ENCODE measurements around the gene CAMTA1. TPM values are rescaled to one million over a fixed set of nuclear protein-coding genes. Genes with fewer than 3 reads are reported as not detected.

Gene CAMTA1
- total RNA-seq, 2 donors from 2014 or later, result 76.6 to 85.8 TPM

- DNase-seq (no peak), ATAC-seq (no peak)
- intact Hi-C loops (cut with DNase I, micrococcal nuclease), result no loop called here
These were observed 310.2 kb downstream of the CAMTA1 start for GRCh38 chr1:7095343-7095964.

DNA sequence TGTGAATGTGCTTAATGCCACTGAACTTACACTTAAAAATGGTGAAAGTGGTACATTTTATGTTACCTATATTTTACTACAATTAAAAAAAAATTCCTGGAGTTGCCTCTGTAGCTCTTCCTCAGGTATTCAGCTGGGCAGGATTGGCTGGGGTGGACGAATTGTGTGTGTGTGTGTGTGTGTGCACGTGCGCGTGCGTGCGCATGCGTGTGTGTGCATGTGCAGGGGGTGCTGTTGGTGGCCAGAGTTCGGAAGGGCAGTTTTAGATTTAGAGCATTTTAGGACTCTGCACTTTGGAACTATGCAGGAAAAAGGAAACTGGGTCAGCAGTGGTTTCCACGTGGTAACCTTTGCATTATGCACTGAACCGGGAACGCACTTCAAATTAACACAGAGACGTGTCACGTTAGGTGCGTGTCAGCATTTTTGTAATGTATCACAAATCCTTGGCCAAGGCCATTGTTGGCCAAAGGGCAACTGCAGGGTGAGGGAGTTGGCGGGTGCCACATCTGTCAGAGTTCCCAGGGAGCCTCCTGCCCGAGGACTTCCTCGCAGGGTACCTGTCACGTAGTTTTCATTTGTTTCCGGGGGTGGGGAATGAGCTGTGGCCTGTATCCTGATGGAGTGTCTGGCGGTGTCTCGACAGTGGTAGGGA lies 312.8 kb downstream of the CAMTA1 start:
- ATAC-seq, result no peak
- intact Hi-C loops (cut with DNase I, micrococcal nuclease), result no loop called here
- DNase-seq, result no peak

DNA sequence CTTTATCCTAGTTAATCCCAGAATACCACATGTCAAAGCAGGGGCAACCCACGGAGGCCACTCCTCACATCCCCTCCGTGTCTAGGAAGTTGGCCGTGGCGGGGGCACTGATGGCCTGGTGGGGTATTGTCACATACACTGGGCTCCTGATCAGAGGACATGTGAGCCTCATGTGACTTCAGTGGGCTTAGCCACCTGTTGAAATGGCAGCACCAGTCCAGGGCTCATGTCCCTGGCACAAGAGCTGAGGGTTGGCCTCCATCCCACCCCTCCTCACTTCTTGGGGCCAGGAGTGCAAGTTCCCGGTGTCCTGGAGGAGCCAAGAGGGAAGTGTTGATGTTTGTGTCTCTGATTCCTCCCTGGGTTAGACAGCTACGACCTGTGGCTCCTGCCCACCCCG lies 313.4 kb downstream of the CAMTA1 start:
- ATAC-seq (no peak), DNase-seq (no peak)
- intact Hi-C loops (cut with DNase I, micrococcal nuclease), result no loop called here

DNA sequence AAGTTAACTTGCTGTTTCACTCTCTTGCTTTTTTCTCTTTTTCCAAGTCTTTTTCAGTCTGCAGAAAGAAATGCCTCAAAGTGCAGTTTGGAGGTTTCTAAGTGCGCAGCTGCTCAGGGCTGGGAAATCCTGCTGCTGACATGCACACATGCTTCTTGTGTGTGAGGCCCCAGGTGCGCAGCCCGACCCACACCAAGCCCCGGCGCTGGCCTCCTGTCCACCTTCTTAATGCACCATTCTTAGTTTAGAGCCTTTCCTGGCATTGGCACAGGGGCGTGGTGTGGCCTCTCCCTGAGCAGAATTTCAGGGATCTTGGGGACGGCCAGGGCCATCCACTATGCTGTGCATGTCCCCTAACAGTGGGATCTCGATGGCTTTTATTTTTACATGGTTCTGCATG lies 315.2 kb downstream of the CAMTA1 start:
- ATAC-seq (no peak), DNase-seq (no peak)
- intact Hi-C loops (cut with DNase I, micrococcal nuclease), result no loop called here

GRCh38 chr1:7101187-7101586 lies 315.9 kb downstream of the CAMTA1 start:
- intact Hi-C loops (cut with DNase I, micrococcal nuclease), result no loop called here
- no peak for DNase-seq

DNA sequence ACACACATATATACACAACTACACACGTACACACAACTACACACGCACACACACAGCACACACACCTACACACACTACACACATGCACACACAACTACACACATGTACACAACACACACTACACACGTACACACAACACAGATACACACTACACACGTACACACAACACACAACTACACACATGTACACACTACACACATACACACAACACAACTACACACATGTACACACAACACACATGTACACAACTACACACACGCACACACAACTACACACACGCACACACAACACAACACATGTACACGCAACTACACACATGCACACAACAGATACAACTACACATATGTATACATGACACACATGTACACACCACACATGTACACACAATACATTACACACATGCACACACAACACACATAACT lies 318.1 kb downstream of the CAMTA1 start:
- intact Hi-C loops (cut with DNase I, micrococcal nuclease), result no loop called here
- no peak for ATAC-seq
- no peak for DNase-seq

More at GRCh38 chr1:7101187-7101586, 315.9 kb downstream of the CAMTA1 start:
- no peak for ATAC-seq

- DNase-seq (no peak), ATAC-seq (no peak)
- intact Hi-C loops (cut with DNase I, micrococcal nuclease), result no loop called here
These were observed 318.6 kb downstream of the CAMTA1 start for GRCh38 chr1:7103874-7104273.

- intact Hi-C loops (cut with DNase I, micrococcal nuclease), result no loop called here
- no peak for ATAC-seq
- no peak for DNase-seq
These were observed 319.1 kb downstream of the CAMTA1 start for GRCh38 chr1:7104339-7104738.

DNA sequence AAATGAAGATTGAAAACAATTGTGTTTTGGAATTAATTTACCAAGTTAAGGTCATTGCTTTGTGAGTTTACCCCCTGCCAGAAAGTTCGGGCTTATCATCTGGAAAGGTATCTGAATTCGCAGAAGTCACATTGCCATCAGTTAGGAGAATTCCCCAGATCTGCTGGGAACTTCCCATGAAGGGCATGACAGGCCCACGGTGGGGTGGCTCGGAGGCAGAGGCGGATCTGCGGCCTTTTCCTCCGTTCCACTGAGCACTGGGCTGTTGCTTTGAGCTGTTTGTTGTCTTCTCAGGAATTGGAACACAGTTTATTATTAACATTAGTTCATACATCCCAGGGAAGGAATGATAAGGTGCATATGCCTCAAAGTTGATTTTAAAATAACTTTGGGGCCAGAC lies 320.0 kb downstream of the CAMTA1 start:
- ATAC-seq, result no peak
- intact Hi-C loops (cut with DNase I, micrococcal nuclease), result no loop called here
- DNase-seq, result no peak

- intact Hi-C loops (cut with DNase I, micrococcal nuclease), result no loop called here
- ATAC-seq (no peak), DNase-seq (no peak)
These were observed 321.3 kb downstream of the CAMTA1 start for GRCh38 chr1:7106442-7107108.

GRCh38 chr1:7107109-7107830 lies 322.0 kb downstream of the CAMTA1 start:
- DNase-seq, result no peak
- ATAC-seq, result no peak
- intact Hi-C loops (cut with DNase I, micrococcal nuclease), result no loop called here

DNA sequence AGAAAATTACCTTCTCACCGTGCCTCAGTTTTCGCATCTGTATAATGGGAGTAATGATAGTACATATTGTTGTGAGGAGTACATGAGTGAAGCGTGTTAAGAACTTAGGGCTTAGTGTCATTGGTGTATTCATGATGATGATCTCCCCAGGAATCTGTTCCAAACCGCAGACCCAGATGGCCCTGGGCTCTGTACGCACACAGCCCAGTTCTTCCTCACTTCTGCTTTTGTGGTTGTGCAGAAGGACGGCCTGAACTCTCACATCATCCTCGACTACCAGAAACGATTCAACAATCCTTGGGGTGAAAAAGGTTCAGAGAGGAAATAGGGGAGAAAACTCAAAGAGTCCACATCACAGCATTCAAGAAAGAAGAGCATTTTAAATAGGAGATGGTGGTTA lies 323.0 kb downstream of the CAMTA1 start:
- intact Hi-C loops (cut with DNase I, micrococcal nuclease), result no loop called here
- no peak for DNase-seq
- no peak for ATAC-seq

DNA sequence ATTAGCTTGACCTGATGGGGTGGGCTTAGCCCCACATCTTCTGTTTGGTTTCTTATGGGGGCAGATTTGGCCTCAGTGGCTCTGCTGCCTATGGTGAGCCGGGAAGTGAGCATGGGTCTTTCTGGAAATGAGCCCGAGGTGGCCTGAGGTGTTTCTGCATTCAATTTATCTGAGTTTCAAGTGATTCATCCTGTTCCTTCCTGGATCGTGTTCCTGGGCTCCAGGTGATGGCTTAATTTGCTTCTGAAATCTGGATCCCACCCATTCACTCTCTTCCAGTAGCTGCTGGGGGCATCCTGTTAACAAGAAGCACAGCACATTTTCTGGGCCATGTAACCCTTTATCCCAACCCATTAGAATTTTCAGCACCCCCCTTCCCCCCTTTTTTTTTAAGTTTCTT lies 324.6 kb downstream of the CAMTA1 start:
- DNase-seq (no peak), ATAC-seq (no peak)
- intact Hi-C loops (cut with DNase I, micrococcal nuclease), result no loop called here

GRCh38 chr1:7110321-7110720 lies 325.1 kb downstream of the CAMTA1 start:
- ATAC-seq (no peak), DNase-seq (no peak)
- intact Hi-C loops (cut with DNase I, micrococcal nuclease), result no loop called here

GRCh38 chr1:7111853-7112252 lies 326.6 kb downstream of the CAMTA1 start:
- DNase-seq (no peak), ATAC-seq (no peak)

GRCh38 chr1:7113136-7113535 lies 327.9 kb downstream of the CAMTA1 start:
- intact Hi-C loops (cut with DNase I, micrococcal nuclease), result no loop called here

More at GRCh38 chr1:7111853-7112252, 326.6 kb downstream of the CAMTA1 start:
- intact Hi-C loops (cut with DNase I, micrococcal nuclease), result no loop called here

DNA sequence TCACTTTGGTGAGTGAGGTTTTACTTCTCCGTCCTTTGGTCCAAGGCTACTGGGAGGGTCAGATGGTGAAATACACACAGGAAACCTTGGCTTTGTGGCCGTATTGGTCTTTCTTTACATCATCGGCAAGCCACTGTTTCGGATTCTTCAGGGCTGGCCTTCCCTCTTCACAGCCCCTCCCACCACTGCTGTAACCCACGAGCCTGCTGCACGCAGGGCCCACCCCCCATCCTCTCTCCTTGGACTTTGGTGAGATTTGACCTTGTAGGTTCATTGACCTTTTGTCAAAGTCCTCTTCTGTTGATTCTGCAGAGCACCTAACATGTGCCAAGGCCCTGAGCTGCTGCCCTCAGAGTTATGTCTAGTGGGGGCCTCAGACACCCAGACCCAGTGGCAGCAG lies 328.6 kb downstream of the CAMTA1 start:
- intact Hi-C loops (cut with DNase I, micrococcal nuclease), result no loop called here
- DNase-seq, result no peak
- ATAC-seq, result no peak

More at GRCh38 chr1:7113136-7113535, 327.9 kb downstream of the CAMTA1 start:
- no peak for DNase-seq
- ATAC-seq, result no peak

- DNase-seq (no peak), ATAC-seq (no peak)
- intact Hi-C loops (cut with DNase I, micrococcal nuclease), result no loop called here
These were observed 330.7 kb downstream of the CAMTA1 start for GRCh38 chr1:7116001-7116400.

DNA sequence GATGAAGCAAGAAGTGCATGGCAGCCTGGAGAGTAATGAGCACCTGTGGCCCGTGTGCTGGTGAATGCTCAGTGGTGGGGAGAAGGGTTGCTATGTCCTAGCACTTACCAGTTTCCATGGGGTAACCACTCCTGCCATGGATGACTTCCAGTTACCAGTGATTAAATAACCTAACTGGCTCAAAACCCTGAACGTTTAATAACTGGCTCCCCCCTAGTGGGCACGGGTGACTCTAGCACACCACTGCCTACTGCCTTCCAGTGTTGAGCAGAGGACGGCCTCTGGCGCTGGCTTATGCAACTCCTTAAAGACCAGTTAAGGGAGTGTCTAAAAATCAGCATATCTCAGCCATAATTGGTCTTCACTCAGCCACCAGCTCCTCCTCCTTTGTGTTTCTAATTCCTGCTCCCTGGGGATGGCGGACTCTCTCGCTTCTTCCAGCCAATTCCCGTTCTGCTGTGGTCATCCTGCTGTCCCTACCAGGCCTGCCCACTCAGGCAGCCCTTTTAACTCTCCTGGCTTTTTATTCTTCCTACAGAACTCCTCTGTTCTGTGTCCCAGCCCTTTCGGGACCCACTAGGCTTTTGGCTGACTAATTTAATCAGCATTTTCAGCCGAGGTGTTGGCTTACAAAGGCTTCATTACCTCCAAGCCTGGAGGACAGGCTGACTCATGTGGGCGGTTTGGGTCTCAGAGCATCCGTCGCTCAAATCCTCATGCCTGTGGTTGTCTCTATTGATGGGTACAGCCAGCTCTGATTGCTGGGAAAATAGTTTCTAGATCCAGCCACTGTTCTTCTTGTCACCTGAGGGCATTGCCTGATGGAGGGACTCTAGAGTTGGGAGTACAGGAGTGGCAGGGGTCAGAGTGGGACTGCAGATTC lies 332.4 kb downstream of the CAMTA1 start:
- peak in 1 of 2 donors; percentile 39 for DNase-seq
- intact Hi-C loops (cut with DNase I, micrococcal nuclease), result no loop called here
- ATAC-seq, result peak; percentile 73
